Measurements from ENCODE around the gene BAIAP3.

DNA sequence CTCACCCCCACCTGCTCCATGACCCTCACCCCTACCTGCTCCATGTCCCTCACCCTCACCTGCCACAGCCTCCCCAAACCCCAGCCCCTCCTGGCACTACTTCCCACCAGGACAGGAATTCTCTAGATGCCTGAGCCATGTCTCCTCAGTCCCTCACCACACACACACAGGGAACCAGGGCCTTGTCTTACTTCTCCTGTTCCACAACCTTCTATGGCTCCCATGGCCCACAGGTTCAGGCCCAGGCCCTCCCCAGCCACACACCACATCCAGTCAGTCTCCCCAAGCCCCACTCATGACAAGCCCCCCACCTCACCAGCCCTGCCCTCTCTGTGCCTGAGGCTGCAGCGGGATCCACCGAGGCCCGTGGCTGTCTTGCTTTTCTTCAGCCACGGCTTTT lies 27.1 kb upstream of the BAIAP3 start:
- TF ChIP-seq, protein P1, sequence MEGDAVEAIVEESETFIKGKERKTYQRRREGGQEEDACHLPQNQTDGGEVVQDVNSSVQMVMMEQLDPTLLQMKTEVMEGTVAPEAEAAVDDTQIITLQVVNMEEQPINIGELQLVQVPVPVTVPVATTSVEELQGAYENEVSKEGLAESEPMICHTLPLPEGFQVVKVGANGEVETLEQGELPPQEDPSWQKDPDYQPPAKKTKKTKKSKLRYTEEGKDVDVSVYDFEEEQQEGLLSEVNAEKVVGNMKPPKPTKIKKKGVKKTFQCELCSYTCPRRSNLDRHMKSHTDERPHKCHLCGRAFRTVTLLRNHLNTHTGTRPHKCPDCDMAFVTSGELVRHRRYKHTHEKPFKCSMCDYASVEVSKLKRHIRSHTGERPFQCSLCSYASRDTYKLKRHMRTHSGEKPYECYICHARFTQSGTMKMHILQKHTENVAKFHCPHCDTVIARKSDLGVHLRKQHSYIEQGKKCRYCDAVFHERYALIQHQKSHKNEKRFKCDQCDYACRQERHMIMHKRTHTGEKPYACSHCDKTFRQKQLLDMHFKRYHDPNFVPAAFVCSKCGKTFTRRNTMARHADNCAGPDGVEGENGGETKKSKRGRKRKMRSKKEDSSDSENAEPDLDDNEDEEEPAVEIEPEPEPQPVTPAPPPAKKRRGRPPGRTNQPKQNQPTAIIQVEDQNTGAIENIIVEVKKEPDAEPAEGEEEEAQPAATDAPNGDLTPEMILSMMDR (IDR thresholded peaks at IDR 0.05), result no peak
- TF ChIP-seq POLR2A (IDR thresholded peaks at IDR 0.05), result no peak

All from Peyer's patch (tissue), 4 donors.